HepG2 (cell line): ENCODE measurements around the gene INTS3. TPM values are rescaled to one million over a fixed set of nuclear protein-coding genes. Genes with fewer than 3 reads are reported as not detected.

Source experiments
- ETV5 ChIP-seq: IDR thresholded peaks from 2 replicates; pipeline ENCODE4 v1.6.1; 2018; ENCODE audit warnings: missing biosample characterization, missing genetic modification reagents, inconsistent platforms, borderline replicate concordance
- HMG20A ChIP-seq: IDR thresholded peaks from 2 replicates; pipeline ENCODE4 v1.6.1; 2016; ENCODE audit warnings: borderline replicate concordance
- IRF2 ChIP-seq: IDR thresholded peaks from 2 replicates; pipeline ENCODE4 v1.6.1; 2018; ENCODE audit warnings: missing genetic modification reagents, missing compliant biosample characterization
- MBD4 ChIP-seq: IDR thresholded peaks from 2 replicates; pipeline ENCODE4 v1.6.1; 2012; ENCODE audit warnings: low read length, inconsistent platforms, borderline replicate concordance
- PAX8 ChIP-seq: sonication (generic); formaldehyde crosslinking; IDR thresholded peaks from 2 replicates; pipeline ENCODE4 v1.8.0; 2022; ENCODE audit warnings: mild to moderate bottlenecking, missing genetic modification reagents, borderline replicate concordance
- PPARG ChIP-seq: conservative IDR thresholded peaks from 2 replicates; pipeline ENCODE4 v1.6.1; 2016; ENCODE audit warnings: missing biosample characterization, missing genetic modification reagents
- SATB2 ChIP-seq: sonication (generic); formaldehyde crosslinking; IDR thresholded peaks from 2 replicates; pipeline ENCODE4 v1.5.0; 2020; ENCODE audit warnings: missing genetic modification reagents
- SIN3B ChIP-seq: fragments of 150-350 bp; IDR thresholded peaks from 2 replicates; pipeline ENCODE4 v1.6.1; 2014; ENCODE audit warnings: low read length
- SP140L ChIP-seq: sonication (generic); formaldehyde crosslinking; IDR thresholded peaks from 2 replicates; pipeline ENCODE4 v1.4.0; 2020; ENCODE audit warnings: missing genetic modification reagents, borderline replicate concordance
- TBX2 ChIP-seq: sonication (generic); formaldehyde crosslinking; IDR thresholded peaks from 2 replicates; pipeline ENCODE4 v1.5.0; 2020; ENCODE audit warnings: missing genetic modification reagents, mild to moderate bottlenecking, borderline replicate concordance
- YEATS2 ChIP-seq: sonication (generic); formaldehyde crosslinking; IDR thresholded peaks from 2 replicates; pipeline ENCODE4 v1.4.0; 2020; ENCODE audit warnings: missing genetic modification reagents, borderline replicate concordance
- ZBTB21 ChIP-seq: sonication (generic); formaldehyde crosslinking; IDR thresholded peaks from 2 replicates; pipeline ENCODE4 v1.4.0; 2020; ENCODE audit warnings: missing genetic modification reagents
- ZBTB4 ChIP-seq: sonication (generic); formaldehyde crosslinking; IDR thresholded peaks from 2 replicates; pipeline ENCODE4 v1.4.0; 2020; ENCODE audit warnings: missing genetic modification reagents, mild to moderate bottlenecking, borderline replicate concordance
- ZNF124 ChIP-seq: sonication (generic); formaldehyde crosslinking; IDR thresholded peaks from 2 replicates; pipeline ENCODE4 v1.4.0; 2020; ENCODE audit warnings: missing genetic modification reagents
- ZNF207 ChIP-seq: fragments of 450-650 bp; IDR thresholded peaks from 2 replicates; pipeline ENCODE4 v1.6.1; 2016; ENCODE audit warnings: antibody characterized with exemption, borderline replicate concordance
- ZNF251 ChIP-seq: sonication (generic); formaldehyde crosslinking; IDR thresholded peaks from 2 replicates; pipeline ENCODE4 v1.9.0; 2021; ENCODE audit warnings: mild to moderate bottlenecking, missing genetic modification reagents
- ZNF264 ChIP-seq: sonication (generic); formaldehyde crosslinking; IDR thresholded peaks from 2 replicates; pipeline ENCODE4 v1.4.0; 2020; ENCODE audit warnings: missing genetic modification reagents
- ZNF337 ChIP-seq: sonication (generic); formaldehyde crosslinking; IDR thresholded peaks from 2 replicates; pipeline ENCODE4 v1.5.1; 2020; ENCODE audit warnings: missing genetic modification reagents, low read depth, mild to moderate bottlenecking, borderline replicate concordance
- ZNF530 ChIP-seq: sonication (generic); formaldehyde crosslinking; IDR thresholded peaks from 2 replicates; pipeline ENCODE4 v1.5.0; 2020; ENCODE audit warnings: low read depth, mild to moderate bottlenecking, missing genetic modification reagents
- ZNF563 ChIP-seq: sonication (generic); formaldehyde crosslinking; IDR thresholded peaks from 2 replicates; pipeline ENCODE4 v1.8.0; 2022; ENCODE audit warnings: mild to moderate bottlenecking, moderate library complexity, missing genetic modification reagents
- ZNF605 ChIP-seq: sonication (generic); formaldehyde crosslinking; IDR thresholded peaks from 2 replicates; pipeline ENCODE4 v1.8.0; 2022; ENCODE audit warnings: mild to moderate bottlenecking, missing genetic modification reagents
- ZNF687 ChIP-seq: sonication (generic); formaldehyde crosslinking; IDR thresholded peaks from 2 replicates; pipeline ENCODE4 v1.5.1; 2020; ENCODE audit warnings: mild to moderate bottlenecking, missing genetic modification reagents, moderate library complexity
- ZNF761 ChIP-seq: sonication (generic); formaldehyde crosslinking; conservative IDR thresholded peaks from 2 replicates; pipeline ENCODE4 v1.4.0; 2020; ENCODE audit warnings: mild to moderate bottlenecking, missing genetic modification reagents
- ZNF816 ChIP-seq: sonication (generic); formaldehyde crosslinking; IDR thresholded peaks from 2 replicates; pipeline ENCODE4 v1.8.0; 2022; ENCODE audit warnings: missing genetic modification reagents, mild to moderate bottlenecking, borderline replicate concordance
- ZNF850 ChIP-seq: sonication (generic); formaldehyde crosslinking; conservative IDR thresholded peaks from 2 replicates; pipeline ENCODE4 v1.9.0; 2021; ENCODE audit warnings: mild to moderate bottlenecking, missing genetic modification reagents
- ZNF883 ChIP-seq: sonication (generic); formaldehyde crosslinking; IDR thresholded peaks from 2 replicates; pipeline ENCODE4 v1.5.1; 2020; ENCODE audit warnings: mild to moderate bottlenecking, missing genetic modification reagents; ENCODE audit errors: not compliant biosample characterization
- polyA plus RNA-seq, 8 experiments: library from polyadenylated mRNA; depleted of rRNA in 3 of 8; stranded (reverse) in 7 of 8; unstranded in 1 of 8; fragments of >200 nt; fragmentation: Illumina TruSeq in 4 of 8; extraction: Trizol in 4 of 8; gene quantifications; 2 replicates each; pipeline versions ENCODE4 v1.2.1 to v1.2.3, GENCODE V29; 2011 to 2016; ENCODE audit warnings: low read depth in 4 of 8, missing spikeins in 1 of 8, mixed read lengths in 1 of 8; ENCODE audit not compliant: insufficient read depth in 1 of 8
- total RNA-seq, 5 experiments: library from RNA; depleted of rRNA; stranded (reverse); fragments of >200 nt; fragmentation: Illumina TruSeq; extraction: Trizol; gene quantifications; 2 replicates each; pipeline ENCODE4 v1.2.3, GENCODE V29; 2016; ENCODE audit warnings: low read depth in 1 of 5

INTS3 gene
- total and polyA plus RNA-seq, 2 of the 13 experiments (the other 11 are each of a cell fraction or from before 2014, with no cell fraction given): 17.2 to 27.2 TPM

- TF ChIP-seq ZBTB21 (CRISPR knock-in tag) (no peak), ZNF761 (no peak), ZNF605 (no peak), ZNF251 (CRISPR knock-in tag) (no peak), ETV5 (CRISPR knock-in tag) (no peak), ZNF530 (CRISPR knock-in tag) (no peak), ZNF850 (CRISPR knock-in tag) (no peak), ZNF207 (no peak), ZNF337 (CRISPR knock-in tag) (no peak), MBD4 (no peak), SP140L (no peak), ZNF687 (CRISPR knock-in tag) (peak; percentile 32; the same call in 1 of the 2 replicates), SATB2 (CRISPR knock-in tag) (no peak), ZBTB4 (no peak), PPARG (0 out of 2 replicates have a peak, but pooled peaks have one; percentile 43), YEATS2 (no peak), ZNF264 (CRISPR knock-in tag) (no peak), PAX8 (CRISPR knock-in tag) (no peak), TBX2 (CRISPR knock-in tag) (no peak), ZNF124 (no peak), IRF2 (CRISPR knock-in tag) (peak; percentile 45; the same call in 1 of the 2 replicates), ZNF883 (CRISPR knock-in tag) (no peak), ZNF563 (no peak), HMG20A (CRISPR knock-in tag) (no peak), SIN3B (no peak), ZNF816 (CRISPR knock-in tag) (no peak)
Measured at GRCh38 chr1:153749408-153750005, 21.7 kb downstream of the INTS3 start (continued).
